Measurements from ENCODE around the gene CAMK2A. TPM values are rescaled to one million over a fixed set of nuclear protein-coding genes. Genes with fewer than 3 reads are reported as not detected.
"Not testable (repeated sequence)": the region's sequence is repeated elsewhere in the genome, so short reads cannot be mapped to it uniquely, and the experiment has no call there.

The CAMK2A gene
- total RNA-seq, 4 donors from 2014 or later: 1.4 to 6.9 (median 3.6) TPM

DNA sequence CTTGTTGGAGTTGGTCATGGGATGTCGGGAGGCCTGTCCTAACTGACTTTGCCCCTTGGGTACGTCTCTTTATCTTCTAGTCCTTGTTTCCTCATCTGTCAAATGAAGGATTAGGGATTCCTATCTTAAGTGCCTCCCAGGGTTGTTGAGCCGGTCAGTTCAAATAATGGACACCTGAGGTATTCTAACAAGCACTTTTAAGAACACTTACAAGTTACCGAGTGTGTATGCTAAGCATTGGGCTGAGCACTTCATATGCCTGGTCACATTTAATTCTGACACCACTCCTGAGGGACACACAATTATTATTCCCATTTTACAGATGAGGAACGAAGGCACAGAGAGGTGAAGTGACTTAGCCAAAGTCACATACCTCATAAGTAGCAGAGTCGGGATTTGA, 37.1 kb downstream of the CAMK2A start:
- Histone ChIP-seq H3K27me3 (no peaks in the 10 kb centered on the region), H3K4me1 (peaks cover 0 to 9% (median 0%) of the 10 kb centered on the region in 3 donors), H3K36me3 (no peaks in the 10 kb centered on the region), H3K9me3 (no peaks in the 10 kb centered on the region), H3K27ac (no peak overlapping the region), H3K4me3 (no peak overlapping the region)
- TF ChIP-seq POLR2A (IDR thresholded peaks at IDR 0.05) (no peak), EP300 (IDR thresholded peaks at IDR 0.05) (no peak), POLR2AphosphoS5 (IDR thresholded peaks at IDR 0.05) (no peak)
- 94 to 97% methylated on average over 5 of the region's 6 CpGs for WGBS, 2 donors (ENCODE audit: low coverage in 1 of 2)
- no peak for ATAC-seq

- Histone ChIP-seq H3K36me3 (no peaks in the 10 kb centered on the region), H3K4me3 (no peak overlapping the region), H3K9me3 (no peaks in the 10 kb centered on the region), H3K27me3 (no peaks in the 10 kb centered on the region), H3K4me1 (peaks cover 0 to 9% (median 0%) of the 10 kb centered on the region in 3 donors), H3K27ac (no peak overlapping the region)
- 100% methylated on average over 1 to 2 of the region's 7 CpGs for WGBS, 2 donors (ENCODE audit: low coverage in 1 of 2)
- no peak for ATAC-seq
- TF ChIP-seq, protein P1, sequence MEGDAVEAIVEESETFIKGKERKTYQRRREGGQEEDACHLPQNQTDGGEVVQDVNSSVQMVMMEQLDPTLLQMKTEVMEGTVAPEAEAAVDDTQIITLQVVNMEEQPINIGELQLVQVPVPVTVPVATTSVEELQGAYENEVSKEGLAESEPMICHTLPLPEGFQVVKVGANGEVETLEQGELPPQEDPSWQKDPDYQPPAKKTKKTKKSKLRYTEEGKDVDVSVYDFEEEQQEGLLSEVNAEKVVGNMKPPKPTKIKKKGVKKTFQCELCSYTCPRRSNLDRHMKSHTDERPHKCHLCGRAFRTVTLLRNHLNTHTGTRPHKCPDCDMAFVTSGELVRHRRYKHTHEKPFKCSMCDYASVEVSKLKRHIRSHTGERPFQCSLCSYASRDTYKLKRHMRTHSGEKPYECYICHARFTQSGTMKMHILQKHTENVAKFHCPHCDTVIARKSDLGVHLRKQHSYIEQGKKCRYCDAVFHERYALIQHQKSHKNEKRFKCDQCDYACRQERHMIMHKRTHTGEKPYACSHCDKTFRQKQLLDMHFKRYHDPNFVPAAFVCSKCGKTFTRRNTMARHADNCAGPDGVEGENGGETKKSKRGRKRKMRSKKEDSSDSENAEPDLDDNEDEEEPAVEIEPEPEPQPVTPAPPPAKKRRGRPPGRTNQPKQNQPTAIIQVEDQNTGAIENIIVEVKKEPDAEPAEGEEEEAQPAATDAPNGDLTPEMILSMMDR (IDR thresholded peaks at IDR 0.05): no peak
- TF ChIP-seq POLR2A (IDR thresholded peaks at IDR 0.05) (no peak), EP300 (IDR thresholded peaks at IDR 0.05) (no peak), POLR2AphosphoS5 (IDR thresholded peaks at IDR 0.05) (no peak)
These were observed 38.1 kb downstream of the CAMK2A start for GRCh38 chr5:150251504-150251903.

GRCh38 chr5:150249744-150250143, 39.8 kb downstream of the CAMK2A start:
- no peak overlapping the region for H3K27ac ChIP-seq
- H3K27me3 ChIP-seq: no peaks in the 10 kb centered on the region
- no peak for ATAC-seq
- no peak overlapping the region for H3K4me3 ChIP-seq
- TF ChIP-seq POLR2AphosphoS5 (IDR thresholded peaks at IDR 0.05): no peak
- no peak for TF ChIP-seq POLR2A (IDR thresholded peaks at IDR 0.05)
- no peak for TF ChIP-seq EP300 (IDR thresholded peaks at IDR 0.05)
- TF ChIP-seq, protein P1 (IDR thresholded peaks at IDR 0.05): no peak
- H3K9me3 ChIP-seq: no peaks in the 10 kb centered on the region
- H3K4me1 ChIP-seq: peaks cover 2 to 15% (median 12%) of the 10 kb centered on the region in 3 donors
- no peaks in the 10 kb centered on the region for H3K36me3 ChIP-seq
- 78% methylated on average over 3 of the region's 5 CpGs; no CpG with 5 or more reads in 1 of the 2 donors for WGBS, 2 donors (ENCODE audit: low coverage in 1 of 2)

DNA sequence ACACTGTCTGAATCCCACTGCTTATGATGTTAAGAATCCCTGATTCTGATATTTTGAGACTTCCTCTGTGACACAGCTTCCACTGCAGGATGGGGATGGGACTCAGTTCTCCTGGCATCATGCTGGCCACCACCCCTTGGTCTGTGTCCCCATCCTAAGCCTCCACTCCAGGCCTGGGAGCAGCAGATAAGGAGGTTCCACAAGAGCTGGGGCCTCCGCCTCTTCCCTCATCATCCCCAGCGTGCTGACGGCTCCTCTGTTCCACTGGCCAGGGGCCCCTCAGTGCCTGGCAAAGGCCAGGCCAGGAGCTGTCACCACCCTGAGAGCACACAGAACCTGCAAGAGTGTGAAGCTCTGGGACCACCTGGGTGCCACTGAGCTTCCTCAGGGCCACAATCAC, 40.6 kb downstream of the CAMK2A start:
- no peak overlapping the region for H3K4me3 ChIP-seq
- no peak for TF ChIP-seq POLR2AphosphoS5 (IDR thresholded peaks at IDR 0.05)
- TF ChIP-seq POLR2A (IDR thresholded peaks at IDR 0.05): no peak
- no peak for TF ChIP-seq EP300 (IDR thresholded peaks at IDR 0.05)
- TF ChIP-seq, protein P1 (IDR thresholded peaks at IDR 0.05): no peak
- no peak overlapping the region for H3K27ac ChIP-seq
- 85 to 96% methylated on average over 2 to 3 of the region's 3 CpGs for WGBS, 2 donors (ENCODE audit: low coverage in 1 of 2)
- peaks cover 2 to 22% (median 12%) of the 10 kb centered on the region in 3 donors for H3K4me1 ChIP-seq
- H3K36me3 ChIP-seq: no peaks in the 10 kb centered on the region
- ATAC-seq: no peak
- no peaks in the 10 kb centered on the region for H3K9me3 ChIP-seq
- H3K27me3 ChIP-seq: no peaks in the 10 kb centered on the region

DNA sequence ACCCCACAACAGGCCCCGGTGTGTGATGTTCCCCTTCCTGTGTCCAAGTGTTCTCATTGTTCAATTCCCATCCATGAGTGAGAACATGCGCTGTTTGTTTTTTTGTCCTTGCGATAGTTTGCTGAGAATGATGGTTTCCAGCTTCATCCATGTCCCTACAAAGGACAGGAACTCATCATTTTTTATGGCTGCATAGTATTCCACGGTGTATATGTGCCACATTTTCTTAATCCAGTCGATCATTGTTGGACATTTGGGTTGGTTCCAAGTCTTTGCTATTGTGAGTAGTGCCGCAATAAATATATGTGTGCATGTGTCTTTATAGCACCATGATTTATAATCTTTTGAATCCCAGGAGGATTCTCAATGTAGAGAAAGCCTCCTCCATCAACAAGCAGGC, 41.1 kb downstream of the CAMK2A start:
- H3K27me3 ChIP-seq, ATAC-seq, H3K36me3 ChIP-seq, H3K27ac ChIP-seq, H3K4me3 ChIP-seq, H3K9me3 ChIP-seq: not testable (repeated sequence)
- H3K4me1 ChIP-seq: peaks cover 2 to 27% (median 12%) of the 10 kb centered on the region in 3 donors
- WGBS, 2 donors (ENCODE audit: low coverage in 1 of 2): 93 to 96% methylated on average over 4 to 5 of the region's 6 CpGs

- 83 to 89% methylated on average over 2 to 6 of the region's 9 CpGs for WGBS, 2 donors (ENCODE audit: low coverage in 1 of 2)
- no peak for ATAC-seq
These were observed 41.8 kb downstream of the CAMK2A start for GRCh38 chr5:150247726-150248125.

More at GRCh38 chr5:150247726-150248125, 41.8 kb downstream of the CAMK2A start:
- Histone ChIP-seq H3K27me3 (no peaks in the 10 kb centered on the region), H3K36me3 (no peaks in the 10 kb centered on the region), H3K9me3 (no peaks in the 10 kb centered on the region), H3K4me3 (no peak overlapping the region), H3K4me1 (peaks cover 2 to 28% (median 12%) of the 10 kb centered on the region in 3 donors), H3K27ac (no peak overlapping the region)
- TF ChIP-seq, protein P1 (IDR thresholded peaks at IDR 0.05): no peak
- TF ChIP-seq POLR2AphosphoS5 (IDR thresholded peaks at IDR 0.05) (no peak), POLR2A (IDR thresholded peaks at IDR 0.05) (no peak), EP300 (IDR thresholded peaks at IDR 0.05) (no peak)

All from gastroesophageal sphincter (tissue), 4 donors.